Karpas-422 (cell line): Measurements from ENCODE around the gene KLF3. TPM values are rescaled to one million over a fixed set of nuclear protein-coding genes. Genes with fewer than 3 reads are reported as not detected.
A peak's percentile ranks its signal among the peaks of the same experiment; 100 is the strongest.

ENCODE experiments used
- DNase-seq: peaks from one replicate; pipeline ENCODE4 v3.0.0-alpha.2; 2015
- H2AFZ ChIP-seq: fragments of 200-600 bp; sonication (generic); 2 replicates; pipeline ENCODE4 v1.6.1; 2014; ENCODE audit warnings: antibody characterized with exemption, low read length, mixed read lengths
- H3K27ac ChIP-seq: fragments of 200-600 bp; sonication (generic); 2 replicates; pipeline ENCODE4 v1.5.1; 2014; ENCODE audit warnings: mild to moderate bottlenecking, low read length, moderate library complexity
- H3K27me3 ChIP-seq: fragments of 200-600 bp; sonication (generic); 2 replicates; pipeline ENCODE4 v1.6.1; 2014; ENCODE audit warnings: low read length, mixed read lengths
- H3K36me3 ChIP-seq: fragments of 200-600 bp; sonication (generic); 2 replicates; pipeline ENCODE4 v1.6.1; 2014; ENCODE audit warnings: low read length, mixed read lengths; ENCODE audit not compliant: insufficient read depth
- H3K4me1 ChIP-seq: fragments of 200-600 bp; sonication (generic); 2 replicates; pipeline ENCODE4 v1.6.1; 2014; ENCODE audit warnings: mild to moderate bottlenecking, low read length, mixed read lengths
- H3K4me2 ChIP-seq: fragments of 200-600 bp; sonication (generic); 2 replicates; pipeline ENCODE4 v1.6.1; 2014; ENCODE audit warnings: low read length, low read depth, mild to moderate bottlenecking; ENCODE audit not compliant: poor library complexity, severe bottlenecking
- H3K4me3 ChIP-seq: fragments of 200-600 bp; sonication (generic); 2 replicates; pipeline ENCODE4 v1.5.1; 2014; ENCODE audit warnings: mild to moderate bottlenecking, antibody characterized with exemption, low read length, mixed read lengths
- H3K79me2 ChIP-seq: fragments of 200-600 bp; sonication (generic); 2 replicates; pipeline ENCODE4 v1.6.1; 2014; ENCODE audit warnings: mild to moderate bottlenecking, low read length, mixed read lengths
- H3K9ac ChIP-seq: fragments of 200-600 bp; sonication (generic); 2 replicates; pipeline ENCODE4 v1.6.0; 2014; ENCODE audit warnings: low read length
- H3K9me2 ChIP-seq: fragments of 200-600 bp; sonication (generic), shearing (Covaris generic); replicated peaks from 2 replicates; pipeline ENCODE4 v1.6.0; 2014; ENCODE audit warnings: mild to moderate bottlenecking, low read length, moderate library complexity; ENCODE audit not compliant: insufficient read depth
- H3K9me3 ChIP-seq: fragments of 300-700, 200-600 bp; sonication (generic); 2 replicates; pipeline ENCODE4 v1.6.1; 2014; ENCODE audit warnings: low read length, mixed read lengths
- H4K20me1 ChIP-seq: fragments of 200-600 bp; sonication (generic); 2 replicates; pipeline ENCODE4 v1.6.1; 2014; ENCODE audit warnings: mild to moderate bottlenecking, antibody characterized with exemption, low read length, low read depth; ENCODE audit not compliant: insufficient read depth
- total RNA-seq: library from RNA; depleted of rRNA; stranded (reverse); fragments of >200 nt; shearing (Covaris generic); gene quantifications from 2 replicates; pipeline ENCODE4 v1.2.3, GENCODE V29; 2014; ENCODE audit warnings: low replicate concordance

KLF3 gene
- total RNA-seq, 1 experiment from 2014 or later, result not detected

DNA sequence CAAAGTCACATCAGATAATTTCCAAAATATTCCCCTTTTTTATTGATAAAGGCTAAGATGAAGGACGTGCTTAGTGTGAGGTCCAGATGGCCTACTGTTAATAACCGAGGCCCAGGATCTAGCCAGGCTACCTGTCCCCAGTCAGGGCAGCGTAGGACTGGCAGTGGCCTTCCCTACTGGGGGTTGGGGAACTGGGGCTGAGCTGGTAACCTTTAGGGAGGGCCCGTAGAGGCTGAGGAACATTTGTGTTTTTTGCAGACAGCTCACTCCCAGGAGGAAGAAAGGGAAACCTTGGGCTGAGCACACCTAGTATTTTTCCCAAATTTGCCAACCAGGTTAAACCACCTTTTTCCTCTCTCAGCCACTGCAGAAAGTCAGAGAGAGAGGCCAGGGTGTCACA, 59.1 kb downstream of the KLF3 start:
- Histone ChIP-seq H3K4me3 (no peak overlapping the region), H3K9me3 (no peaks in the 10 kb centered on the region), H4K20me1 (no peaks in the 10 kb centered on the region)

DNA sequence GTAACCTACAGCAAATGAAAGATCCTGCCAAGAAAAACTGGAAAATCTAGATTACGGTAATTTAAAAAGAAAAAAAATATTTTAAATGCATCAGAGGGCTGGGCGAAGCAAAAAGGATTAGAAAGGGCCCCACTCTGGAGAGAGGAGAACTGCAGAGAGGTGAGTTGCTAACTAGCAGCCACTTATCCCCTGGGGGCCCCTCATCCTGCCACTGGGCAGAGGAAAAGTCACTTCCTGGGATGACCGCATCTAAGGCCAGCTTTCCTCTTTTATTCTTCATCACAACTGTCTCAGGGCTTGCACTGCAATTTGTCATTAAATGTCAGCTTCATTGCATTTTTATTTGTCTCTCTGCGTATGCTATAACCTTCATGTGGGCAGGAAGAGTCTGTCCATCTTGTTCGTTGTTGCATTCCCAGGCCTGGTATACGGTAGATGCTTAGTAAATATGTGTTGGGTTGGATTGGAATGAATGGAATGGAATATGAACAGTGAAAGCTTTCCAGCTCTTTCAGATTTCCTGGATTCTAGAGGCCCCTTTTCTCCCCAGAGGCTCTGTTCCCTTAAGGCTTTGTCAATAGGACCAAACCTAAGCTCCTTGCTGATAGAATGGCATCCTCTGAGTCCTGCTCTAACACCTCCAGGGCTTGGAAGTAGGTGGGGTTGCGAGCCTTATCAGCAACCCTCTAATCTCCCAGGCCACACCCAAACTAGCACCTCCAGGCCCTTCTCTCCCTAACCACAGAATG, 59.9 kb downstream of the KLF3 start:
- no peak overlapping the region for H3K9ac ChIP-seq
- no peak overlapping the region for H3K4me3 ChIP-seq
- no peaks in the 10 kb centered on the region for H4K20me1 ChIP-seq
- no peaks in the 10 kb centered on the region for H3K4me1 ChIP-seq
- H3K9me3 ChIP-seq, result no peaks in the 10 kb centered on the region
- no peak overlapping the region for H2AFZ ChIP-seq
- H3K27ac ChIP-seq, result no peak overlapping the region
- H3K36me3 ChIP-seq, result no peaks in the 10 kb centered on the region
- DNase-seq, result no peak
- no peaks in the 10 kb centered on the region for H3K9me2 ChIP-seq
- no peak overlapping the region for H3K4me2 ChIP-seq
- H3K79me2 ChIP-seq, result no peaks in the 10 kb centered on the region
- no peaks in the 10 kb centered on the region for H3K27me3 ChIP-seq

More for the DNA sequence above, 59.1 kb downstream of the KLF3 start:
- Histone ChIP-seq H3K9me2 (no peaks in the 10 kb centered on the region), H3K27me3 (no peaks in the 10 kb centered on the region), H3K9ac (no peak overlapping the region), H3K79me2 (no peaks in the 10 kb centered on the region), H3K4me1 (no peaks in the 10 kb centered on the region), H3K36me3 (no peaks in the 10 kb centered on the region), H3K27ac (no peak overlapping the region), H2AFZ (no peak overlapping the region), H3K4me2 (no peak overlapping the region)
- DNase-seq, result no peak

DNA sequence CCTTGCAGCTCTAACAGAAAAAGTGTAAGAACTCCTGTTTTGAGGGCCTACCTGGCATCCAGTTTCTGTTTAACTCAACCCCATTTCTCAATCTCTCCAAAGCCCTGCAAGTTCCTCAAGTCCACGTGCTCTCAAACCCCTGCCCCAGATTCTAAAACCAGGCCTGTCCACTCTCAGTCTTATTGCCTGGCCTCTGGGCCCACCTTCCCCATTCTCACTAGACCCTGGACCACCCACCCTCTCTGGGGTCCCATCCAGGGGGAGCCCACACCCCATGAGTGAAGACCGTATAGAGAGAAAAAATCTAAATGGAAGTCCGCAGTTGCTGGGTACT, 60.4 kb downstream of the KLF3 start:
- DNase-seq, result no peak
- Histone ChIP-seq H3K27ac (no peak overlapping the region), H3K9ac (no peak overlapping the region), H2AFZ (no peak overlapping the region), H3K79me2 (no peaks in the 10 kb centered on the region), H3K4me1 (no peaks in the 10 kb centered on the region), H3K9me3 (no peaks in the 10 kb centered on the region), H3K36me3 (no peaks in the 10 kb centered on the region), H4K20me1 (no peaks in the 10 kb centered on the region), H3K27me3 (no peaks in the 10 kb centered on the region), H3K9me2 (no peaks in the 10 kb centered on the region), H3K4me2 (no peak overlapping the region), H3K4me3 (no peak overlapping the region)

DNA sequence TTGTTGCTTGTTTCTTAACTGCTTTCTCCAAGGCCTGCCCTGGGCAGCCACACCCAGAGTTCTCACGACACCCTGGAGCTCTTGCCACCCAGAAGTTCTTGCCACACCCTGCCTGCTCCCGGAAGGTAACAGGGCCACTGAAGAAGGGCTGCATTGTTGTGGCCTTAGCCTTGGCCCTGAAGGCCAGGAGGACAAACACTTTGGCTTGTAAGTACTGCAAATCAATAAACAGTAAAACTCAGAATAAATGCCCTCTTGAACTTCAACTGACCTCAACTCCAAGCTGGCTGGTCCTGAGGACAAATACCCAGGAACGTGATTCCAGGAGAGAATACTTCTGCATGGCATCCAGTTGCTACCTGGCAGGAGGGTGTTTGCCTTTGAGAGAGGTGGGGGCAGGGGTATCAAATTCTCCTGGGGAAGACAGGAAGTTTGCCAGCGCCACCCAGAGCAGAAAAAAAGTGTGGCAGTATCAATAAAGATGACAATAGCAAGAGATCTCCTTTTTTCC, 64.7 kb downstream of the KLF3 start:
- Histone ChIP-seq H3K27ac (no peak overlapping the region), H3K9me2 (no peaks in the 10 kb centered on the region), H3K36me3 (no peaks in the 10 kb centered on the region), H4K20me1 (no peaks in the 10 kb centered on the region), H3K4me3 (no peak overlapping the region), H3K9ac (no peak overlapping the region), H2AFZ (no peak overlapping the region), H3K4me1 (no peaks in the 10 kb centered on the region), H3K9me3 (peaks cover 3% of the 10 kb centered on the region; the same call in 1 of the 2 replicates), H3K4me2 (no peak overlapping the region), H3K79me2 (no peaks in the 10 kb centered on the region), H3K27me3 (no peaks in the 10 kb centered on the region)
- no peak for DNase-seq

DNA sequence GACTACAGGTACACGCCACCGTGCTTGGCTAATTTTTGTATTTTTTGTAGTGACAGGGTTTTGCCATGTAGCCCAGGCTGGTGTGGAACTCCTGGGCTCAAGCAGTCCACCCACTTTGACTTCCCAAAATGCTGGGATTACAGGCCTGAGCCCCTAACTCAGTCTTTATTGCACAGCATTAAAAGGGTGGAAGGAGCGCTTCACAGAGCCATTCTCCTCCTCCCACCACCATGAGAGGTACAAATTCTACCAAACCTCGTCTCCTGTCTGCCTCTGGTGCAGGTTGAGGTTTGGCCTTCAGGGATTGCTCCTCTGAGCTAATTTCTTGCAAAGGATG, 66.5 kb downstream of the KLF3 start:
- H3K9ac ChIP-seq, result no peak overlapping the region
- H3K27me3 ChIP-seq, result no peaks in the 10 kb centered on the region
- no peaks in the 10 kb centered on the region for H3K79me2 ChIP-seq
- no peak overlapping the region for H3K4me2 ChIP-seq
- H2AFZ ChIP-seq, result no peak overlapping the region
- DNase-seq, result no peak
- H3K27ac ChIP-seq, result no peak overlapping the region
- peaks cover 5% of the 10 kb centered on the region; the same call in 1 of the 2 replicates for H3K9me3 ChIP-seq
- H3K9me2 ChIP-seq, result no peaks in the 10 kb centered on the region
- H3K4me3 ChIP-seq, result no peak overlapping the region
- no peaks in the 10 kb centered on the region for H4K20me1 ChIP-seq
- no peaks in the 10 kb centered on the region for H3K36me3 ChIP-seq
- no peaks in the 10 kb centered on the region for H3K4me1 ChIP-seq

DNA sequence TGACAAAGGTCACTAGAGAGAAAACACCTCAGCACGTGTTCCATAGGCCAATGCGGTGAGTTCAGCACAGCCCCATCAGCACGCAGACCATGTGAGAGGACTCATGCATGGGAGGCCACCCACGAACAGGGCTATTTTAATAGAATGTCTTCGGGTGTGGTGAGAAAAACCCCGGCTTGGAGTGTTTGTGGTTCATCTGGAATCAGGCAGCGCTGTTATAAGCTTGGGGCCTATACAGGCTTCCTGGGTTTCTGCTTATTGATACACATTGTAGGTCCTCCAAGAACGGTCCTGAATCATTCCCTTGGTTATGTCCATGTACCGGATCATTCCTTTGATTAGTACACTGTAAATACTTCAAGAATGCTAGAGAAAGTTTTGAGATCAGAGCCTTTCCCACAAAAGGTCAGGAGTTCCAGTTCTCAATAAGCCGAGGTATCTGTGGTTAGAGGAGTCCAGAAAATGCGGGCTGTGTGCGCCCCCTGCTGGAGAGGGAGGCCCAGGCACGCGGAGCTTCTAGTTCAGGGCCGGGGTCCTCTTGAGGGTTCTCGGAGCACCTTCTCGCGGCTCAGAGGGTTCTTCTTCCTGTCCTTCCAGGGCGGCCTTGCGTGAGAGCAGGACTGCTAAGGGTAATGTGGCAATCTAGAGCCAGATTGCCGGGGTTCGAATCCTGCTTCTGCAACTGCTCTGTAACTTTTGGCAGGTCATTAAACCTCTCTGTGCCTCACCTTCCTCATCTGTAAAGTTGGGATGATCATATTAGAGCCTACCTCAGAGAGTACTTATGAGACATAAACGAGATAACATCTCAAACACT, 67.0 kb downstream of the KLF3 start:
- DNase-seq, result peak; percentile 90
- H4K20me1 ChIP-seq, result no peaks in the 10 kb centered on the region
- no peak overlapping the region for H3K27ac ChIP-seq
- no peaks in the 10 kb centered on the region for H3K27me3 ChIP-seq
- H3K4me3 ChIP-seq, result no peak overlapping the region
- H3K9ac ChIP-seq, result no peak overlapping the region
- H3K9me2 ChIP-seq, result no peaks in the 10 kb centered on the region
- H2AFZ ChIP-seq, result no peak overlapping the region
- H3K79me2 ChIP-seq, result no peaks in the 10 kb centered on the region
- H3K4me1 ChIP-seq, result no peaks in the 10 kb centered on the region
- no peaks in the 10 kb centered on the region for H3K36me3 ChIP-seq
- peaks cover 5% of the 10 kb centered on the region; the same call in 1 of the 2 replicates for H3K9me3 ChIP-seq
- H3K4me2 ChIP-seq, result no peak overlapping the region

DNA sequence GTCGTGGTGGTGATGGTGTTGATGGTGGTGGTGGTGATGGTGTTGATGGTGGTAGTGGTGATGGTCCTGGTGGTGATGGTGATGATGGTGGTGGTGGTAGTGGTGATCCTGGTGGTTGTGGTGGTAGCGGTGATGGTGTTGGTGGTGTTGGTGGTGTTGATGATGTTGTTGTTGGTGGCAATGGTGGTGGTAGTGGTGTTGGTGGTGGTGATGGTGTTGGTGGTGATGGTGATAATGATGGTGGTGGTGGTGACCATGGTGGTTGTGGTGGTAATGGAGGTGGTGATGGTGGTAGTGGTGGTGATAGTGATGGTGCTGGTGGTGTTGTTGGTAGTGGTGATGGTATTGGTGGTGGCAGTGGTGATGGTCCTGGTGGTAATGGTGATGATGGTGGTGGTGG, 69.7 kb downstream of the KLF3 start:
- Histone ChIP-seq H3K9me2 (no peaks in the 10 kb centered on the region), H3K36me3 (no peaks in the 10 kb centered on the region), H3K27me3 (no peaks in the 10 kb centered on the region), H3K79me2 (no peaks in the 10 kb centered on the region), H2AFZ (no peak overlapping the region), H3K9ac (no peak overlapping the region), H3K9me3 (peaks cover 5% of the 10 kb centered on the region; the same call in 1 of the 2 replicates), H3K27ac (no peak overlapping the region), H3K4me3 (no peak overlapping the region), H3K4me2 (no peak overlapping the region), H4K20me1 (no peaks in the 10 kb centered on the region), H3K4me1 (no peaks in the 10 kb centered on the region)
- no peak for DNase-seq

DNA sequence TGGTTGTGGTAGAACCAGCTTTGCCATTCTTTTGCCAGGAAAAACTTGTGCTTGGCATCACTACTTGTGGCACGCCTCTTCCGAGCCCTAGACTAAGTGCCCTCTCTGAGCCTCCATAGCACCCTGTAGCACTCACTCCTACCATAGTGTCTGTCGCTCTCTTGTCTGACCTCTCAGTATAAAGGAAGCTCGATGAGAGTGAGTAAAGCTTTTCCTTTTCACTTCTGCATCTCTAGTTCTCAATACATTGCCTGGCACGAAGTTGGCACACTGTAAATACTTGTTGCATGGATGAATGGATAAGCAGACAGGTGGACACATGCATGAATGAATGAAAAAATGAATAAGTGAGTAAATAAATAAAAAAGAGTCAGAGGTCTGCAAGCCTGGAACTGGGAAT, 70.4 kb downstream of the KLF3 start:
- no peaks in the 10 kb centered on the region for H4K20me1 ChIP-seq
- H3K27me3 ChIP-seq, result no peaks in the 10 kb centered on the region
- H3K4me1 ChIP-seq, result no peaks in the 10 kb centered on the region
- H3K27ac ChIP-seq, result no peak overlapping the region
- H3K9me2 ChIP-seq, result no peaks in the 10 kb centered on the region
- no peaks in the 10 kb centered on the region for H3K79me2 ChIP-seq
- no peak overlapping the region for H3K4me2 ChIP-seq
- DNase-seq, result no peak
- H3K9ac ChIP-seq, result no peak overlapping the region
- H2AFZ ChIP-seq, result no peak overlapping the region
- H3K9me3 ChIP-seq, result peaks cover 5% of the 10 kb centered on the region; the same call in 1 of the 2 replicates
- H3K4me3 ChIP-seq, result no peak overlapping the region
- no peaks in the 10 kb centered on the region for H3K36me3 ChIP-seq
